Measurements from ENCODE around the gene FBXO44.
"Not testable (repeated sequence)": the region's sequence is repeated elsewhere in the genome, so short reads cannot be mapped to it uniquely, and the experiment has no call there.

The FBXO44 gene

GRCh38 chr1:11629184-11630016, 25.3 kb upstream of the FBXO44 start:
- Histone ChIP-seq H3K9ac (no peak overlapping the region), H3K27ac (no peak overlapping the region), H3K27me3 (no peaks in the 10 kb centered on the region), H4K20me1 (peaks cover 0 to 14% (median 3%) of the 10 kb centered on the region in 11 experiments; a peak in 6 of 22 replicates), H3K4me3 (no peak overlapping the region), H3K4me2 (peak overlapping the region in 3 of 11 experiments; percentile 13 to 26 (median 15); a peak in 3 of 22 replicates), H3K9me3 (replicated peaks in 1 of 11) (no peaks in the 10 kb centered on the region), H3K4me1 (peaks cover 0 to 28% (median 17%) of the 10 kb centered on the region in 10 experiments; a peak in 16 of 20 replicates), H3K36me3 (no peaks in the 10 kb centered on the region)
- TF ChIP-seq Cebpa-rat (IDR thresholded peaks at IDR 0.05), result no peak

GRCh38 chr1:11634365-11635192, 20.1 kb upstream of the FBXO44 start:
- H3K4me2 ChIP-seq, result peak overlapping the region in 9 of 11 experiments; percentile 35 to 85 (median 70); a peak in 17 of 22 replicates

GRCh38 chr1:11638121-11638520, 16.6 kb upstream of the FBXO44 start:
- no peak for TF ChIP-seq Cebpa-rat (IDR thresholded peaks at IDR 0.05)
- Histone ChIP-seq H3K36me3 (no peaks in the 10 kb centered on the region), H3K27ac (no peak overlapping the region), H3K27me3 (no peaks in the 10 kb centered on the region), H3K4me3 (no peak overlapping the region), H3K9ac (no peak overlapping the region), H3K4me1 (peaks cover 7 to 60% (median 46%) of the 10 kb centered on the region in 10 experiments), H4K20me1 (peaks cover 0 to 37% (median 13%) of the 10 kb centered on the region in 11 experiments; a peak in 10 of 22 replicates), H3K9me3 (replicated peaks in 1 of 11) (no peaks in the 10 kb centered on the region), H3K4me2 (no peak overlapping the region)

More at GRCh38 chr1:11634365-11635192, 20.1 kb upstream of the FBXO44 start:
- TF ChIP-seq Cebpa-rat (IDR thresholded peaks at IDR 0.05), result no peak
- peaks cover 0 to 47% (median 29%) of the 10 kb centered on the region in 10 experiments; a peak in 16 of 20 replicates for H3K4me1 ChIP-seq
- H4K20me1 ChIP-seq, result peaks cover 0 to 42% (median 13%) of the 10 kb centered on the region in 11 experiments; a peak in 11 of 22 replicates
- H3K9me3 ChIP-seq (replicated peaks in 1 of 11), result no peaks in the 10 kb centered on the region
- H3K4me3 ChIP-seq, result no peak overlapping the region
- H3K36me3 ChIP-seq, result no peaks in the 10 kb centered on the region
- H3K9ac ChIP-seq, result no peak overlapping the region
- H3K27me3 ChIP-seq, result no peaks in the 10 kb centered on the region
- H3K27ac ChIP-seq, result no peak overlapping the region

GRCh38 chr1:11639372-11639771, 15.3 kb upstream of the FBXO44 start:
- no peak for TF ChIP-seq Cebpa-rat (IDR thresholded peaks at IDR 0.05)
- no peaks in the 10 kb centered on the region for H3K27me3 ChIP-seq
- H3K27ac ChIP-seq, result peak overlapping the region in 2 of 11 experiments; percentile 5 to 49; a peak in 1 of 22 replicates
- no peaks in the 10 kb centered on the region for H3K36me3 ChIP-seq
- peaks cover 7 to 51% (median 39%) of the 10 kb centered on the region in 10 experiments for H3K4me1 ChIP-seq
- peaks cover 0 to 29% (median 8%) of the 10 kb centered on the region in 11 experiments; a peak in 10 of 22 replicates for H4K20me1 ChIP-seq
- H3K9ac ChIP-seq, result no peak overlapping the region; a peak in 1 of 22 replicates
- H3K9me3 ChIP-seq (replicated peaks in 1 of 11), result no peaks in the 10 kb centered on the region
- H3K4me2 ChIP-seq, result peak overlapping the region in 2 of 11 experiments; percentile 71 to 88; a peak in 3 of 22 replicates
- H3K4me3 ChIP-seq, result no peak overlapping the region

GRCh38 chr1:11640101-11640500, 14.6 kb upstream of the FBXO44 start:
- H3K9ac ChIP-seq, result peak overlapping the region in 1 of 11 experiments; percentile 12; a peak in 1 of 22 replicates
- peaks cover 0 to 29% (median 5%) of the 10 kb centered on the region in 11 experiments; a peak in 9 of 22 replicates for H4K20me1 ChIP-seq
- H3K27me3 ChIP-seq, result no peaks in the 10 kb centered on the region
- H3K9me3 ChIP-seq (replicated peaks in 1 of 11), result no peaks in the 10 kb centered on the region
- H3K4me3 ChIP-seq, result no peak overlapping the region
- peak overlapping the region in 9 of 11 experiments; percentile 71 to 94 (median 82); a peak in 17 of 22 replicates for H3K4me2 ChIP-seq
- no peaks in the 10 kb centered on the region for H3K36me3 ChIP-seq
- peaks cover 7 to 43% (median 32%) of the 10 kb centered on the region in 10 experiments for H3K4me1 ChIP-seq
- no peak for TF ChIP-seq Cebpa-rat (IDR thresholded peaks at IDR 0.05)
- H3K27ac ChIP-seq, result peak overlapping the region in 4 of 11 experiments; percentile 15 to 66 (median 42); a peak in 5 of 22 replicates

- Histone ChIP-seq H3K36me3 (no peaks in the 10 kb centered on the region), H4K20me1 (peaks cover 0 to 28% (median 5%) of the 10 kb centered on the region in 11 experiments; a peak in 4 of 22 replicates), H3K4me1 (peaks cover 7 to 35% (median 27%) of the 10 kb centered on the region in 10 experiments), H3K9me3 (replicated peaks in 1 of 11) (no peaks in the 10 kb centered on the region), H3K4me3 (peak overlapping the region in 1 of 10 experiments; percentile 7; a peak in 1 of 20 replicates), H3K4me2 (peak overlapping the region; percentile 49 to 94 (median 82)), H3K27me3 (no peaks in the 10 kb centered on the region), H3K27ac (peak overlapping the region in 5 of 11 experiments; percentile 27 to 67 (median 50); a peak in 8 of 22 replicates), H3K9ac (peak overlapping the region in 4 of 11 experiments; percentile 25 to 65 (median 35); a peak in 6 of 22 replicates)
- TF ChIP-seq Cebpa-rat (IDR thresholded peaks at IDR 0.05), result no peak
These were observed 13.7 kb upstream of the FBXO44 start for GRCh38 chr1:11640944-11641343.

- no peak for TF ChIP-seq Cebpa-rat (IDR thresholded peaks at IDR 0.05)
- H4K20me1 ChIP-seq, result peaks cover 0 to 24% (median 0%) of the 10 kb centered on the region in 11 experiments; a peak in 3 of 22 replicates
- peak overlapping the region in 4 of 11 experiments; percentile 50 to 67 (median 54); a peak in 5 of 22 replicates for H3K27ac ChIP-seq
- no peaks in the 10 kb centered on the region for H3K27me3 ChIP-seq
- no peak overlapping the region for H3K4me3 ChIP-seq
- peak overlapping the region in 4 of 11 experiments; percentile 25 to 65 (median 35); a peak in 5 of 22 replicates for H3K9ac ChIP-seq
- peak overlapping the region in 9 of 11 experiments; percentile 71 to 94 (median 82); a peak in 16 of 22 replicates for H3K4me2 ChIP-seq
- H3K9me3 ChIP-seq (replicated peaks in 1 of 11), result no peaks in the 10 kb centered on the region
- no peaks in the 10 kb centered on the region for H3K36me3 ChIP-seq
- peaks cover 7 to 32% (median 27%) of the 10 kb centered on the region in 10 experiments for H3K4me1 ChIP-seq
These were observed 12.8 kb upstream of the FBXO44 start for GRCh38 chr1:11641776-11642305.

GRCh38 chr1:11642418-11643017, 12.2 kb upstream of the FBXO44 start:
- H3K9me3 ChIP-seq (replicated peaks in 1 of 11); H3K4me3 ChIP-seq; H3K36me3 ChIP-seq; H3K27me3 ChIP-seq: not testable (repeated sequence)
- Histone ChIP-seq H4K20me1 (peaks cover 0 to 18% (median 0%) of the 10 kb centered on the region in 11 experiments; a peak in 3 of 22 replicates), H3K9ac (peak overlapping the region in 1 of 11 experiments; percentile 22; a peak in 1 of 22 replicates), H3K4me1 (peaks cover 7 to 32% (median 27%) of the 10 kb centered on the region in 10 experiments), H3K27ac (peak overlapping the region in 2 of 11 experiments; percentile 15 to 50; a peak in 1 of 22 replicates), H3K4me2 (peak overlapping the region in 4 of 11 experiments; percentile 71 to 94 (median 86); a peak in 4 of 22 replicates)

Measured in BLaER1 treated with 17β-estradiol and CSF1 and Interleukin-3, amounts not matched to agents 10 nM and 100 nM (cell line).